GM19455 (cell line): Measurements from ENCODE around the gene SASH3.
A peak's percentile ranks its signal among the peaks of the same experiment; 100 is the strongest.

Experiments used
- ATAC-seq: cut with Tn5 transposase; IDR thresholded peaks from one replicate; pipeline ENCODE4 v1.9.1; 2021; ENCODE audit not compliant: unreplicated experiment

SASH3 gene

GRCh38 chrX:129781680-129782495 is 2.1 kb downstream of the SASH3 start:
- ATAC-seq = no peak

GRCh38 chrX:129782706-129783105 is 3.0 kb downstream of the SASH3 start:
- no peak for ATAC-seq

GRCh38 chrX:129783291-129783713 is 3.6 kb downstream of the SASH3 start:
- ATAC-seq = no peak

GRCh38 chrX:129784371-129784770 is 4.6 kb downstream of the SASH3 start:
- no peak for ATAC-seq

- ATAC-seq = no peak
Observed at GRCh38 chrX:129785160-129785947, 5.6 kb downstream of the SASH3 start.

GRCh38 chrX:129786210-129786651 is 6.5 kb downstream of the SASH3 start:
- ATAC-seq = peak; percentile 84

- ATAC-seq = no peak
Observed at GRCh38 chrX:129787336-129788055, 7.7 kb downstream of the SASH3 start.

- no peak for ATAC-seq
Observed at GRCh38 chrX:129788527-129788926, 8.8 kb downstream of the SASH3 start.

GRCh38 chrX:129790146-129790545 is 10.4 kb downstream of the SASH3 start:
- ATAC-seq = no peak

- no peak for ATAC-seq
Observed at GRCh38 chrX:129790808-129791207, 11.1 kb downstream of the SASH3 start.

GRCh38 chrX:129791336-129791735 is 11.6 kb downstream of the SASH3 start:
- no peak for ATAC-seq

GRCh38 chrX:129791961-129792570 is 12.3 kb downstream of the SASH3 start:
- no peak for ATAC-seq

- ATAC-seq = no peak
Observed at GRCh38 chrX:129792586-129793291, 13.0 kb downstream of the SASH3 start.

GRCh38 chrX:129793604-129794191 is 13.9 kb downstream of the SASH3 start:
- ATAC-seq = no peak

- ATAC-seq = no peak
Observed at GRCh38 chrX:129795584-129795983, 15.8 kb downstream of the SASH3 start.

- ATAC-seq = no peak
Observed at GRCh38 chrX:129797251-129797906, 17.6 kb downstream of the SASH3 start.

GRCh38 chrX:129798456-129798855 is 18.7 kb downstream of the SASH3 start:
- ATAC-seq = no peak

- ATAC-seq = no peak
Observed at GRCh38 chrX:129798888-129799287, 19.1 kb downstream of the SASH3 start.

GRCh38 chrX:129800186-129800585 is 20.4 kb downstream of the SASH3 start:
- ATAC-seq = no peak
